A549 treated with DMSO at 1 μM for 4 hours (cell line): Measurements from ENCODE around the gene BHMT. TPM values are rescaled to one million over a fixed set of nuclear protein-coding genes. Genes with fewer than 3 reads are reported as not detected.

Source experiments
- total RNA-seq: library from RNA; stranded (reverse); fragments of 200-300 nt; extraction: Qiagen RNA extraction; gene quantifications from 5 replicates; pipeline ENCODE4 v1.2.3, GENCODE V29; 2022; ENCODE audit warnings: low read depth

BHMT gene, protein sequence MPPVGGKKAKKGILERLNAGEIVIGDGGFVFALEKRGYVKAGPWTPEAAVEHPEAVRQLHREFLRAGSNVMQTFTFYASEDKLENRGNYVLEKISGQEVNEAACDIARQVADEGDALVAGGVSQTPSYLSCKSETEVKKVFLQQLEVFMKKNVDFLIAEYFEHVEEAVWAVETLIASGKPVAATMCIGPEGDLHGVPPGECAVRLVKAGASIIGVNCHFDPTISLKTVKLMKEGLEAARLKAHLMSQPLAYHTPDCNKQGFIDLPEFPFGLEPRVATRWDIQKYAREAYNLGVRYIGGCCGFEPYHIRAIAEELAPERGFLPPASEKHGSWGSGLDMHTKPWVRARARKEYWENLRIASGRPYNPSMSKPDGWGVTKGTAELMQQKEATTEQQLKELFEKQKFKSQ
- not detected in 5 replicates for total RNA-seq

DNA sequence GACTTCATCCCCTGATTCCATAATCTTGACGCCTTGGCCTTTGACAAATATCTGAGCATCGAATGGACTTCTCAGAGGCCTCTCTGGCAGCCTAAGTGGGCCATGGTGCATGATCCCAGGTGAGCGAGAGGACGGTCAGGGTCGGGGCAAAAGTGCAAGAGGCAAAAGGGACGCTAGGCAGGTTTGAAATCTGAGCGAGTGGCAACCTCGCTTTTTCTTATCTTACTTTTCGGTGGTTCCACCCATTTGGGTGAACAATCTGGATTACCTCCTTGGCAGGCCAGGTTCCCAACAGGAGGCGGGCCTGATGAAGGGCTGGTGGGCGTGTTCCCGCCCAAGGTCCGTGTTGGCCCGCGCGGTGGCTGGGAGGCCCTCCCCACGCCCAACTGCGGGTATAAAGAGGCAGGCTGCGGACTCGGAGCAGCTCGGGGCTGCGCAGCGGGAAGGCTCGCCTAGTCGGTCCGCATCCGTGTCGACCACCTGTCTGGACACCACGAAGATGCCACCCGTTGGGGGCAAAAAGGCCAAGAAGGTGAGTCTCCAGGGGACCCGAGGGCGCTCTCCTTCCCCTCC, at the start of gene BHMT:
TSS of gene BHMT (plus strand) at position 423 of the 573 bp plus-strand sequence. CDS start at position 500, 77 bp downstream.

DNA sequence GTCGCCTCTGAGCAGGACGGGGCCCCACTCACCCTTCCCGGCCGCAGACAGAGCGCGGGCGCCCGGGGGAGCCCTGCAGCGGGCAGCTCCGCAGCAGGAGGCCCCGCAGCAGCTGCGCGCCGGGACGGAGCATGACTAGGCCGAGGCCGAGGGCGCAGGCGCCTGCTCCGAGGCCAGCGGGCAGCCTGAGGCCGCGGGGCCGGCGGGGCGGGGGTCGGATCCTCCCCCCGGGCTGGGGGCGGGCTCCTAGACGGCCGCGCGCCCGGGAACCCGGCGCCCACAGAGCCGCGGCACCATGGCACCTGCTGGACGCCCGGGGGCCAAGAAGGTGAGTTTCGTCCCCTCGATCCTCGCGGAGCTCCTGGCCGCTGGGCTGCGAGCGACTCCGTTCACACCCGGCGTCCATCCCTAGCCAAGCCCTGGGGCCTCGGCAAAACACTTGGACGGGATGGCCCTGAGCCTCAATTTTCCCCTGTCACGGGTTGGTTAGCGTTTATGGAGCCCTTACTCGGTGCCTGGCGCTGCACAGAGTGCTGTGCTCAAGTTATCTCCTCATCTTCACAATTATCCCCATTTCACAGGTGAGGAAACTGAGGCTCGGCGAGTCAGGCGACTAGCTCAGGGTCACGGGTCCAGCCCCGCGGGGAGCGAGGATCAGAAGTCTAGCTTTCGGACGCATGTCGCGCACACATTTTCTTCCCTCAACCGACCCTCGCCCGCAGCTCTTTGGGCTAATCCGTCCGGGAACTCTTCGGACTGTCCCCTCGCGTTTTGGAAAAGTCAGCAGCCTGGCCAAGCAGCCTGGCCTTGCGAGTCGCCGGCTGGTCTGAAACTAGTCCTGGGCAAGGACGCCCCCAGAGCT, 41.9 kb upstream of the BHMT start, which contains the start of the genes BHMT2 and DMGDH:
TSS of gene BHMT2 (plus strand) at position 280 of the 862 bp plus-strand sequence. CDS start at position 296, 16 bp downstream.
TSS of gene DMGDH (minus strand) at position 187 of the 862 bp plus-strand sequence. CDS start at position 133, 54 bp downstream.

Other genes starting within 250 kb of the BHMT start
- 9.2 to 11.9 TPM (median 10.0 TPM) in 5 replicates for gene ARSB, start 126.5 kb upstream of the BHMT start, total RNA-seq
- gene DMGDH, start 42.1 kb upstream of the BHMT start, total RNA-seq: not detected in 5 replicates
- not detected in 5 replicates for gene BHMT2, start 42.0 kb upstream of the BHMT start, total RNA-seq
- gene JMY, start 124.3 kb downstream of the BHMT start, total RNA-seq: 2.9 to 4.3 TPM (median 3.9 TPM) in 5 replicates